Activated CD8-positive, alpha-beta memory T cell treated with anti-CD3 and anti-CD28 coated beads, Interleukin-2, amount 50 U/mL, for 1 hour (primary cell): ENCODE measurements around the gene GPR141.

ENCODE experiments used
- DNase-seq: peaks from one replicate; pipeline ENCODE4 v3.0.0-alpha.2; 2020; ENCODE audit errors: extremely low read depth

GPR141 gene

DNA sequence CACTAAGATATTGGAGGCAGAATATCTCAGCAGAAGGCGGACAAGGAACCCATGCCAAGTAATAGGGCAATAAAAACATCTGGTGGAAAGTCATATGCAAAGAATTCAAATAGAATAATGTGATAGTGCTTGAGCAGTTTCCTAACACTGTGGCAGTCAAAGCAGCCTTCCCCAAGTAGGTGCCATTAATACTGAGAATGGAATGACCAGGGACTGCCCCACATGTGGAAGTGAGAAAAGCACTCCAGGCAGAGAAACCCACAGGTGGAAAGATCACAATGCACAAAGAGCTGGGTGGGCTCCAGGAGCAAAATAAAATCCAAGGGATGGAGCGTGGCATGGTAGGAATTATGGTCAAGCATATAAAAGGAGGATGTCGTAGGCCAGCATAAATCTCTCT, 100.4 kb downstream of the GPR141 start:
- no peak for DNase-seq

DNA sequence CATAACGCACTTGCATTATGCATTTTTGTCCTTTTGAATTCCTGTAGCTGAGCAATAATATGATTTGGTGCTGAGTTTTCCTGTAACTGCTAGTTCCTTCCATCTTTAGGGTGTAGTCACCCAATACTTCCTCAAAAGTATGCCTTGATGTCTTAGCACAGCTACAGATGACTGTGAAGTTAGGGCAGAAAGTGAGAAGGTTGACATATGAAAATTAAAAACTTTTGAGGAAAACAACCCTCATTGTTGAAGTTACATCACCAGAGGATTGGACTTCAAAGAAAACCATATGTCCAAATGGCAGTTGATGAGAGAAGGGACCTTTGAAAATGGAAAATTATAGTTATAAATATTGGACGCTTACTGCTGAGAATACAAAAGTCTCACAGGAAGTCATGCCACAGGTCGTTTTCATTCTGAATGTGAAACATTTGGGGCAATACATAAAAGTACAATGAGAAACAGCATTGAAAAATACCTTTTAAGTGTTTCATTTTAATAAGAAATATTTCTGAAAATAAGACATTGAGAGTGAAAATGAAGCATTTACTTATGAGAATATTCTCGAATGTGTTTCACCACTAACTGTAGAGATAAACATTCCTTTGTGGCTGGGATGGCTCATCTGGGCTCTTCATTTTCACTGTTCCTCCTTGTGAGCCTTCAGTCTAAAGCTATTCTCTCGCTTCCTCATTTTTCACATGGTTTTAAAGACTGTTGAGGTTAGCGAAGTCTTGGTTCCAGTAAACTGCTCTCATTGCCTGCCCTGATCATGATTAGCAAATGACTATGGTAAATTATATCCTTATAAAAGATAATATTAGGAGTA, 103.4 kb downstream of the GPR141 start:
- no peak for DNase-seq
